HG03520 (cell line): ENCODE results near the gene EMSY.
A peak's percentile ranks its signal among the peaks of the same experiment; 100 is the strongest.
"Not testable (repeated sequence)": the region's sequence is repeated elsewhere in the genome, so short reads cannot be mapped to it uniquely, and the experiment has no call there.

ENCODE experiments used
- ATAC-seq: cut with Tn5 transposase; IDR thresholded peaks from one replicate; pipeline ENCODE4 v1.9.1; 2021; ENCODE audit warnings: mild to moderate bottlenecking, moderate library complexity; ENCODE audit not compliant: unreplicated experiment

The EMSY gene

GRCh38 chr11:76444384-76445120, at the start of gene EMSY:
TSS of gene EMSY (plus strand) at chr11:76445018. CDS start at chr11:76446939, 1,921 bp downstream.
- peak; percentile 87 for ATAC-seq

DNA sequence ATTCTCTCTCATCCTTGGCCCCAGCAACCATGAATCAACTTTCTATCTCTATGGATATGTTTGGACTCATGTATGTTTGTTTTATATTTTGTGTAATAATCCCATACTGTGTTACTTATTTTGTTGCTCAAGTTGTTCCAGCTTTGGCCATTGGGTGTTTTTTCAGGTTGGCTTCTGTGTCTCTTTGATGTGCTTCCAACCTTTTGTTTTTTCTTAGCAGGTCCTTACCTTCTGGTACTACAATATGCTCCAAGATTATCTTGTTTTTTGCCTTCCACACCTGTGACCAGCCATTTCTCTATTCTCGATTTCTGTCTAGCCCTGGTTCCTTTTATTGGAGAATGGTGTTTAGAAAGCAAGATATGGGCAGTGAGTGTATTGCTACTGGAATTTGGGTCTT, 49.5 kb upstream of the EMSY start:
- ATAC-seq, result no peak

GRCh38 chr11:76397383-76397782, 47.4 kb upstream of the EMSY start:
- no peak for ATAC-seq

- no peak for ATAC-seq
Observed at GRCh38 chr11:76400967-76401366, 43.9 kb upstream of the EMSY start.

- ATAC-seq, result not testable (repeated sequence)
Observed at GRCh38 chr11:76401484-76401883, 43.3 kb upstream of the EMSY start.

GRCh38 chr11:76406359-76406758, 38.5 kb upstream of the EMSY start:
- no peak for ATAC-seq

DNA sequence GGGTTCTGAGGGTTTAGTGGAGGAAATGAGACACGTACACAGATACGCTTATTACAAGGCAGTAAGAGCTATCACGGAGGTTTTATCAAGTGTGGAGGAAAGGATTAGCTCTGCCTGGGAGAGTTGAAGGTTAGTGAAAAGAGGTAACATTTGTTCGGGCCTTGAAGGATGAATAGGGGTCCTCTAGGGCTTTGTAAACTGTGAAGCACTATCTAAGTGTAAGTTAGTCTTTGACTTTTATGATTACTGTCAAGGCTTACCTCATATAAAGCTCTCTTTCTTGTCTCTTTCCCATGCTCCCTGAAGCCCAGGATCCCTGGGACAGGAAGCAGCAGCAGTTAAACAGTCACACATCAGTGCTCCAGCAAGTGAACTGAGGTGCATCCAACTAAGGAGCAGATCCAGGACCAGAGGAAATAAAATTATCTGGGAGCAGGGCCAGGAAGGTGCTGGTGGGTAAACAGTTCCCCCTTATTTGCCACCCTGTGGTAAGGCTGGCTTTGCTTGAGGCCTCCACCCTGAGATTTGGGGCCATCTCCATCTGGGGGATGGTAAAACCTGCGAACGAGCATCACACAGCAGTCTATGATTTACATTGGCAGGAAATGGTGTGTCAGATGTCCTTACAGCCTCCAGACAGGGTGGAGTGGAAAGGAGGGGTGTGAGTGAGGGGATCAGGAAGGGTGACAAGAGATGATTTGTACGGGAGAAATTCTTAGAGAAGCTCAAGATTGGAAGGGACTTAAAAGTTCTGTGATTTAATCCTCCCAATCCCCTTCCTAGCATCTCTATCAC, 36.5 kb upstream of the EMSY start:
- ATAC-seq, result no peak

DNA sequence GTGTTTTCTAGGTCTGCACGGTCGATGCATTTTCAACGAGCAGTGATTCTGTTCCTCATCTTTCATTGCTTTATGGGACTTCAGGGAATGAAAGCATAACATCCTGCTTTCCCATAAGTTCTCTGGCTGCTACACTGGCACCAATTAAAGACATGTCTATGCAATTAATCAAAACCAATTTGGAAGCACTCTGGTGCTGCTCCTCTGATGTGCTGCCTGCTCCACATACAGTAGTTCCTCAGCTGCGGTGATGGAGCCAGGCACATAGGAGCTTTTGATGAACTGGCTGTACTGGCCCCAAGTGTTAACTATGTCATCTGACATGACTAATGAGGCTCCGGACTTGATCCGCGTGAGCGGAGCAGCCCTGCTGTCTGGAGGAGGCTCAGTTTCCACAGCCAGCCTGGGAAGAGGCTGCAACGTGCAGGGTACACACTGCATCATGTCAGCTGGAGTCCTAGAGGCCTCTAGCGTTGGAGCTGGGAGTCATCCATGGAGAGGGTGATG, 33.9 kb upstream of the EMSY start:
- no peak for ATAC-seq

GRCh38 chr11:76415073-76415472, 29.7 kb upstream of the EMSY start:
- ATAC-seq, result no peak

GRCh38 chr11:76419896-76420295, 24.9 kb upstream of the EMSY start:
- no peak for ATAC-seq

DNA sequence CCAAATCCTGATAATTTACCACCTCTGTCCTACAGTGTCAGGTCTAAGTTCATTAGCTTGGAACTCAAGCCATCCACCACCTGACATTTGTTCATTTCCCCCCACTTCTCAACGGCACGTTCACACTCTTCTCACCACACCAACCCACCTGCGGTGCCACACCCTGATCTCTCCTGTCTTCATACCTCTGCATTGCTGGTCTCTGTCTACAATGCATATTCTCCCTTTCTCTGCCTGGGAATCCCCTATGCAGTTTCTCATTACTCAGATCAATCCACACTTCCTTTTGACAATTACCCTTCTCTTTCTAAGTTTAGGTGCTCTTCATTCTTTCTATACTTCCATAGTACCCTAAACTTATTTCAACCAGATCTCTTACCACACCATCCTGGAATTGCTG, 20.4 kb upstream of the EMSY start:
- no peak for ATAC-seq

- ATAC-seq, result no peak
Observed at GRCh38 chr11:76424891-76425290, 19.9 kb upstream of the EMSY start.

GRCh38 chr11:76426660-76427059, 18.2 kb upstream of the EMSY start:
- ATAC-seq, result no peak

- ATAC-seq, result no peak
Observed at GRCh38 chr11:76436020-76436419, 8.8 kb upstream of the EMSY start.

DNA sequence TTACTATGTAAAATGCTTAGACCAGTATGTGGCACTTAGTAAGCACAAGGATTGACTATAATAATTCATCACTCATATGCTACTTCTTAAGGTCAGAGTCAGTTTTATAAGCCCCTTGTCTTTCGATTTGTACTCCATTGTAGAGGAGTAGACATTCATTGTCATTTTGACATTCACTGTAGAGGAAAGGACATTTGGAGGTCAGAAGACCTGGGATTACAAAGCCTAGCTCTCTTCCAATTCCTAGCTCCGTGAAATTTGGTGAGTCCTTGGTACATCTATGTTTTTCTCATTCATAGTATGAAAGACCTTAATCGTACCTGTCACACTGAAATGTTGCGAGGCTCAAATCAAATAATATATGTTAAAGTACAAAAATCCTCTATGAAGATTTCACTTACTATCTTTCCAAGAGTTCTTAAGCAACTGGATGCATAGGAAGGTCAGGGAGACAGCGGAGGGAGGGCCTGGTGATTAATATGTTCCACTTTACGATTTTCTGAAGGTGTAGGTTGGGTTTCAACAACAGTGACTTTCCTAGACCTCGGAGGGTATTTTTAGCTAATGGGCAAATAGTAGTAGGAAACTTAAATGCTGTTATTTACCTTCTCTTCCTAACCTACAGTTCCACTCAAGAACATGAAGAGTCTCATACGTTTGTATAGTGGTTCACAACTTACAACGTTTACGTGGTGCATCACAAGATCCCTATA, 1.4 kb upstream of the EMSY start:
- ATAC-seq, result no peak

- ATAC-seq, result no peak
Observed at GRCh38 chr11:76444065-76444383, 794 bp upstream of the EMSY start.

DNA sequence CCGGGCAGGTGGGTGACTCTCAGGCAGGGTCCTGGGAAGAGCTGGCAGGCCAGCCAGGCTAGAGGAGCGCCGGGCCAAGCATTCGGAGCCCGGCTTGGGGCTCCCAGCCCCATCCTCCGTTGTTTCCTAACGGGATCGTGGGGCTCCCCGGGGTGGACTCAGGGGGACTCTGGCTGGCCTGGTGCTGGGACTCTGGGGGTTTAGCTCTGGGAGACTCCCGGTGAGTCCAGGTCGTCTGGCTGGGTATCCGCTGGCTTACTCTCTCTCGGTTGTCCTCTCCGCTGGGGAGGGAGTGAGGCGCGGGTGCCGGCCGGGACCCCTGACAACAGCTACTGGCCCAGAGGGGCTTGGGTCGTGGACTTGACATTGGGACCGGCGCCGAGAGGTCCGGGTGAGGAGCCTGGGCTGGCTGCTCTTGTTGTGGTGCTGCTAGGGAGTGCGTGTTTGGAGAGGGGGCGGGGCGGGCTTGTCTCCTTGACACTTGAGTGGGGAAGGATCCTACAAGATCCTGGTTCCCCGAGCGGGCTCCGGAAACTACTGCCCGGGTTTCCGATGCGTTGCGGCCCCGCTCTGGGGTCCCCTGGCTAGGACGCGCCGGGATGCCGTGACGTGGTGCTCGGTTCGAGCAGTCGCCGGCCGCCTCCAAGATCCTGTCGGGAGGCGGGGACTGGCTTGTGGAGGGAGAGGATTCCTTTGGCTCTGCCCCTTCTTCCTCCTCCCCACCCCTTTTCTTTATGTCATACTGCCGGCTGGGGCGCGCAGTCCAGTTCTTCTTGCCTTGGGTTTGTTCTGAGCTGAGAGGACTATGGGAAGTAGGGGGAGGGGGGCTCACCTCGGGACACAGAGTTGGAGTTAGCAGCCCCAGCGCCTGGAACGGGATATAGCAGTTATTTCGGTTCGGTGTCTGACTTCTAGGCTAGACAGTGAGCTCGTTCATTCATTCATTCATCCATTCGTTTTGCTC, 585 bp downstream of the EMSY start:
- ATAC-seq, result peak; percentile 5

DNA sequence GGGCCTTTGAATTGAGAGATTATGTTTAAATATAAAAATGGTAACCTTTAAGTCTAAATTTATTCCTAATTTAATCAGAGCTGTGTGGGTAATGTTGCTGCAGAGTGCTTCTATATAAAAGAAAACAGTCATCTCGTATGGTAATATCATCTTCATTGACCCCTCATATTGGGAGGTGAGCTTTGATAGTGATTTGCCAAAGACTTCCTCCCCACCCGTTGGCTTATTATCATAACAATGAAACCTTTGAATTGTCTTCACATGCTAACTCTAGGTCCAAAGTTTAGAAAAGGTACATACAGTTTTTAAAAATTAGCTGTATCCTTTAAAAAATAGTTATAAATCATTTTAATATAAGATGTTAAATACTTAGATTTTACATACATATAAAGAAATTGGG, 3.7 kb downstream of the EMSY start:
- no peak for ATAC-seq

- no peak for ATAC-seq
Observed at GRCh38 chr11:76453248-76453647, 8.4 kb downstream of the EMSY start.

- no peak for ATAC-seq
Observed at GRCh38 chr11:76455331-76455730, 10.5 kb downstream of the EMSY start.

DNA sequence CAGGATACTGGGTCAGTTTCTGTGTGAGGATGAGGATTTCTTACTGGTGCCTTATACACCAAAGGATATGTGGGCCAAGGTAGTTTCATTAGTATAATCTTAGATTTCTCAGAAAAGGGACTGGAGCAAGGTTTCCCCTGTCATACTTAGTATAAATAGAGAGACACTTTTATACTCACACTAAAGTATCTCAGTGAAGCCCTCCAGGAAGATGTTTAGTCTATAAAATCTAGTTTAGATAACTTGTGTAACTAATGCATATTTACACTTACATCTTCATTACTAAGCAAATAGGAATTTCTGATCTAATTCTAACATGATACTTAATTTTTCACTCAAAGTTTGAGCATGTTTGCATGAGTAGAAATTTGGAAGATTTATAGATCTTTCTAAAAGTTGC, 11.1 kb downstream of the EMSY start:
- no peak for ATAC-seq
